ENCODE results near the gene FIGNL2.
"Not testable (repeated sequence)": the region's sequence is repeated elsewhere in the genome, so short reads cannot be mapped to it uniquely, and the experiment has no call there.

The FIGNL2 gene

DNA sequence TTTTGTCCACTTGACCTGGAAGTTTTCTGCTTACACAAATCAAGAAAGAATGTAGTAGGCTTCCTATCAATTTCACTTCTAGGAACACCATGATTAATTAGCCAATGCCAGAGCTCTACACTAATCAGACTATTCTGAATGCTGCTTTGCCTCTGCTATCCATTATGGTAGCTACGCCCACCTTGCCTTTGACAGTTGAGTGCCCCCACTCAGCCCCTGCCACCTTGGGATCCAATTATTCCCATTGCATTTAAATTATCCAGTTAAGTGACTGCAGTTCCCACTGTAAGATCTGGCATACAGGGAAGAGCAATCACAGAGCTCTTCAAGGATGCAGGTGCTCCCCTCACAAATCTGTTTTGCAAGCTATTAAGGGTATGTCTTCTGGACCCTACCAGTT lies 47.5 kb downstream of the FIGNL2 start:
- Histone ChIP-seq H3K36me3 (replicated peaks; ENCODE audit: low read depth, low read length) (no peaks in the 10 kb centered on the region), H3K9ac (ENCODE audit: low read length) (no peak overlapping the region), H4K20me1 (ENCODE audit: insufficient read depth, low read length) (no peaks in the 10 kb centered on the region), H3K79me2 (ENCODE audit: low read length) (no peaks in the 10 kb centered on the region), H3K4me2 (ENCODE audit: low read length) (no peak overlapping the region), H3K27me3 (ENCODE audit: low read depth, low read length) (no peaks in the 10 kb centered on the region), H3K9me3 (ENCODE audit: insufficient read depth, low read length) (no peaks in the 10 kb centered on the region), H3K4me1 (ENCODE audit: low read length) (no peaks in the 10 kb centered on the region), H3K4me3 (ENCODE audit: low read length) (no peak overlapping the region), H2AFZ (ENCODE audit: low read depth, low read length) (no peak overlapping the region), H3K27ac (ENCODE audit: low read length) (no peak overlapping the region)
- no peak for TF ChIP-seq EZH2phosphoT487 (IDR thresholded peaks at IDR 0.05; ENCODE audit: low read depth)
- TF ChIP-seq, protein P1, sequence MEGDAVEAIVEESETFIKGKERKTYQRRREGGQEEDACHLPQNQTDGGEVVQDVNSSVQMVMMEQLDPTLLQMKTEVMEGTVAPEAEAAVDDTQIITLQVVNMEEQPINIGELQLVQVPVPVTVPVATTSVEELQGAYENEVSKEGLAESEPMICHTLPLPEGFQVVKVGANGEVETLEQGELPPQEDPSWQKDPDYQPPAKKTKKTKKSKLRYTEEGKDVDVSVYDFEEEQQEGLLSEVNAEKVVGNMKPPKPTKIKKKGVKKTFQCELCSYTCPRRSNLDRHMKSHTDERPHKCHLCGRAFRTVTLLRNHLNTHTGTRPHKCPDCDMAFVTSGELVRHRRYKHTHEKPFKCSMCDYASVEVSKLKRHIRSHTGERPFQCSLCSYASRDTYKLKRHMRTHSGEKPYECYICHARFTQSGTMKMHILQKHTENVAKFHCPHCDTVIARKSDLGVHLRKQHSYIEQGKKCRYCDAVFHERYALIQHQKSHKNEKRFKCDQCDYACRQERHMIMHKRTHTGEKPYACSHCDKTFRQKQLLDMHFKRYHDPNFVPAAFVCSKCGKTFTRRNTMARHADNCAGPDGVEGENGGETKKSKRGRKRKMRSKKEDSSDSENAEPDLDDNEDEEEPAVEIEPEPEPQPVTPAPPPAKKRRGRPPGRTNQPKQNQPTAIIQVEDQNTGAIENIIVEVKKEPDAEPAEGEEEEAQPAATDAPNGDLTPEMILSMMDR (IDR thresholded peaks at IDR 0.05; ENCODE audit: low read depth, low read length), result no peak

DNA sequence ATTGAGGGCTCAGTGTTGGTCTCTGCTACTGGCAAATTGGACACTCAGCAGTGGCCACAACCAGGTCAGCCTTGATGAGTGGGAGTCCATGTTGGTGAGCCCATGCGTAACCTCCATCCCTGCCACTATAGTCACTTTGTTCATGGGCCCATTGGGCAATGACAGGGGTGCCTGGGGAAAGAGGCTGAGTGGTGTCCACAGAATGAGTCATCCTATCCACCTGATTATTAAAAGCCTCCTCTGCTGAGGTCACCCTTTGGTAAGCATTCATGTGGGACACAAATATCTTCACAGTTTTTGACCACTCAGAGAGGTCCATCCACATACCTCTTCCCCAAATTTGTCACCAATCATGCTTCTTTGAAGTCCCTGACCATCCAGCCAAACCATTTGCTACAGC lies 50.0 kb downstream of the FIGNL2 start:
- Histone ChIP-seq H3K79me2 (ENCODE audit: low read length) (no peaks in the 10 kb centered on the region), H3K27me3 (ENCODE audit: low read depth, low read length) (no peaks in the 10 kb centered on the region)
- TF ChIP-seq, protein P1 (IDR thresholded peaks at IDR 0.05; ENCODE audit: low read depth, low read length), result no peak
- TF ChIP-seq EZH2phosphoT487 (IDR thresholded peaks at IDR 0.05; ENCODE audit: low read depth), result no peak

DNA sequence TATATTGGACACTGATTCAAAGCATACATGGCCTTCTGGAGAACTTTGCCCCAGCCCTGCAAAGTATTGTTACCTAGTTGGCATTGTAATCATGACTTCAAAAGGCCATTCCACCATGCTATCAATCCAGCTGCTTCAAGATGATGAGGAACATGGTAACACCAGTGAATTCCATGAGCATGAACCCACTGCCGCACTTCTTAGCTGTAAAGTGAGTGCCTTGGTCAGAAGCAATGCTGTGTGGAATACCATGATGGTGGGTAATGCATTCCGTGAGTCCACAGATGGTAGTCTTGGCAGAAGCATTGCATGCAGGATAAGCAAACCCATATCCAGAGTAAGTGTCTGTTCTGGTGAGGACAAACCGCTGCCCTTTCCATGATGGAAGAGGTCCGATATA lies 50.5 kb downstream of the FIGNL2 start:
- H3K79me2 ChIP-seq (ENCODE audit: low read length); H3K36me3 ChIP-seq (replicated peaks; ENCODE audit: low read depth, low read length); H3K4me3 ChIP-seq (ENCODE audit: low read length); H4K20me1 ChIP-seq (ENCODE audit: insufficient read depth, low read length); H3K9me3 ChIP-seq (ENCODE audit: insufficient read depth, low read length); H3K4me2 ChIP-seq (ENCODE audit: low read length); H3K27me3 ChIP-seq (ENCODE audit: low read depth, low read length); H3K4me1 ChIP-seq (ENCODE audit: low read length); H3K27ac ChIP-seq (ENCODE audit: low read length); H3K9ac ChIP-seq (ENCODE audit: low read length); H2AFZ ChIP-seq (ENCODE audit: low read depth, low read length): not testable (repeated sequence)

More for the DNA sequence above, 50.0 kb downstream of the FIGNL2 start:
- H4K20me1 ChIP-seq (ENCODE audit: insufficient read depth, low read length), result no peaks in the 10 kb centered on the region
- H2AFZ ChIP-seq (ENCODE audit: low read depth, low read length), result no peak overlapping the region
- no peak overlapping the region for H3K27ac ChIP-seq (ENCODE audit: low read length)
- H3K4me3 ChIP-seq (ENCODE audit: low read length), result no peak overlapping the region
- no peaks in the 10 kb centered on the region for H3K9me3 ChIP-seq (ENCODE audit: insufficient read depth, low read length)
- no peaks in the 10 kb centered on the region for H3K4me1 ChIP-seq (ENCODE audit: low read length)
- H3K9ac ChIP-seq (ENCODE audit: low read length), result no peak overlapping the region
- no peak overlapping the region for H3K4me2 ChIP-seq (ENCODE audit: low read length)
- no peaks in the 10 kb centered on the region for H3K36me3 ChIP-seq (replicated peaks; ENCODE audit: low read depth, low read length)

DNA sequence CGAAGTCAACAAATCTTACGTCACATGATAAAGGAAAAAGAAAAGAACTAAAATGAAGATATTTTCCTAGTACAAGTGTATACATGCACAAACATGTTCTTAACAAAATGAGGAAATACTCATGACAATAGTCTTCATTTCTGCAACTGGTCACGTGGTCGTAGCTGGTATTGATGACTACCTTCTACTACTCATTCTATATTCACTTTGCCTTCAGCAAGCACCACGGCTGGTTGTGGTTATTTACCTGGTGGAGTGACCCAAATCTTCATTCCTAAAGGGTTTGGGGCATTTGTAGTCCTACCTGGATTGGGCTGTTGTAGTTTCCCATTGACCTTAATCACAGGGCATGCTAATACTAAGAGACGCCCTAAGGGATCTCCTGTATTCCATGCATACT lies 51.2 kb downstream of the FIGNL2 start:
- no peaks in the 10 kb centered on the region for H3K27me3 ChIP-seq (ENCODE audit: low read depth, low read length)
- H3K9me3 ChIP-seq (ENCODE audit: insufficient read depth, low read length), result no peaks in the 10 kb centered on the region
- H2AFZ ChIP-seq (ENCODE audit: low read depth, low read length), result no peak overlapping the region
- H3K27ac ChIP-seq (ENCODE audit: low read length), result no peak overlapping the region
- H3K9ac ChIP-seq (ENCODE audit: low read length), result no peak overlapping the region
- H3K79me2 ChIP-seq (ENCODE audit: low read length), result no peaks in the 10 kb centered on the region
- H3K36me3 ChIP-seq (replicated peaks; ENCODE audit: low read depth, low read length), result no peaks in the 10 kb centered on the region
- no peak overlapping the region for H3K4me3 ChIP-seq (ENCODE audit: low read length)
- no peak overlapping the region for H3K4me2 ChIP-seq (ENCODE audit: low read length)
- H3K4me1 ChIP-seq (ENCODE audit: low read length), result no peaks in the 10 kb centered on the region
- no peak for TF ChIP-seq EZH2phosphoT487 (IDR thresholded peaks at IDR 0.05; ENCODE audit: low read depth)
- TF ChIP-seq, protein P1 (IDR thresholded peaks at IDR 0.05; ENCODE audit: low read depth, low read length), result no peak
- no peaks in the 10 kb centered on the region for H4K20me1 ChIP-seq (ENCODE audit: insufficient read depth, low read length)

DNA sequence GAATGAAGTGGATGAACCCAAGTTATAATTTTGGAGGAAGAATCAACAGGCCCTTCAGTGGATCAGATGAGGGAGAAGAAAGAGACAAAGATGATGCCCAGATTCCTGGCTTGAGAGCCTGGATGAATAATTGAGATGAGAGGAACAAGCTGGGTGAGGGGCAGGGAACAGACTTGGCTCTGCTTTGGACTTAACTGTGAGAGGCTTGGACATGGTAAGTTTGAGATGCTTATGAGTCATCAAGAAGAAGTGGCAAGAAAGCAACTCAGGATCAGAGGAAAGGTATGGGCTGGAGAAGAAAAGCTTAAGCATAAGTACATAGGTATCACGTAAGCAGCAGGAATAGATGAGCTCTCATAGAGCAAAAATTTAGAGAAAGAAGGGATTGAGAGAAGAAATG lies 55.3 kb downstream of the FIGNL2 start:
- no peak overlapping the region for H3K9ac ChIP-seq (ENCODE audit: low read length)
- no peak overlapping the region for H3K27ac ChIP-seq (ENCODE audit: low read length)
- peaks cover 9% of the 10 kb centered on the region for H3K4me1 ChIP-seq (ENCODE audit: low read length)
- H3K4me3 ChIP-seq (ENCODE audit: low read length), result no peak overlapping the region
- no peak for TF ChIP-seq EZH2phosphoT487 (IDR thresholded peaks at IDR 0.05; ENCODE audit: low read depth)
- TF ChIP-seq, protein P1 (IDR thresholded peaks at IDR 0.05; ENCODE audit: low read depth, low read length), result no peak
- H3K36me3 ChIP-seq (replicated peaks; ENCODE audit: low read depth, low read length), result peaks cover 7% of the 10 kb centered on the region
- H3K79me2 ChIP-seq (ENCODE audit: low read length), result no peaks in the 10 kb centered on the region
- no peak overlapping the region for H2AFZ ChIP-seq (ENCODE audit: low read depth, low read length)
- H4K20me1 ChIP-seq (ENCODE audit: insufficient read depth, low read length), result no peaks in the 10 kb centered on the region
- no peaks in the 10 kb centered on the region for H3K9me3 ChIP-seq (ENCODE audit: insufficient read depth, low read length)
- H3K27me3 ChIP-seq (ENCODE audit: low read depth, low read length), result no peaks in the 10 kb centered on the region
- no peak overlapping the region for H3K4me2 ChIP-seq (ENCODE audit: low read length)
